ENCODE data around the gene PPFIBP1. TPM values are rescaled to one million over a fixed set of nuclear protein-coding genes. Genes with fewer than 3 reads are reported as not detected.

The PPFIBP1 gene
- total and polyA plus RNA-seq, 9 of the 15 experiments (the other 6 are each of a cell fraction or from before 2014, with no cell fraction given): 0.46 to 3.5 (median 1.8) TPM

GRCh38 chr12:27695556-27696292 is 171.7 kb downstream of the PPFIBP1 start:
- no peak overlapping the region for H3K4me3 ChIP-seq

More at GRCh38 chr12:27695556-27696292, 171.7 kb downstream of the PPFIBP1 start:
- Histone ChIP-seq H3K27me3 (ENCODE audit: control insufficient read depth in 2 of 2, insufficient read depth in 2 of 2, low read length in 2 of 2) (peaks cover 11 to 12% of the 10 kb centered on the region in 2 experiments), H3K9me1 (ENCODE audit: control insufficient read depth, insufficient read depth, low read length) (no peaks in the 10 kb centered on the region), H3K9ac (ENCODE audit: insufficient read depth in 1 of 2, low read depth in 2 of 2, low read length in 2 of 2) (no peak overlapping the region), H3K9me3 (replicated peaks; ENCODE audit: control insufficient read depth, insufficient read depth, low read depth, low read length) (no peaks in the 10 kb centered on the region), H2AFZ (ENCODE audit: low read depth, low read length) (no peak overlapping the region), H4K20me1 (replicated peaks; ENCODE audit: control insufficient read depth, insufficient read depth, low read length) (no peaks in the 10 kb centered on the region; the same call in 1 of the 2 replicates), H3K4me2 (ENCODE audit: insufficient read depth, low read length) (no peak overlapping the region), H3K79me2 (ENCODE audit: control insufficient read depth, insufficient read depth, low read length) (no peaks in the 10 kb centered on the region), H3K4me1 (replicated peaks in 1 of 2; ENCODE audit: control insufficient read depth in 2 of 2, insufficient read depth in 2 of 2, low read length in 2 of 2) (no peaks in the 10 kb centered on the region), H3K36me3 (ENCODE audit: control insufficient read depth, insufficient read depth, low read length) (no peaks in the 10 kb centered on the region), H3K27ac (ENCODE audit: extremely low read depth, low read depth, low read length) (no peak overlapping the region)
- CTCF ChIA-PET (ENCODE audit: low intra/inter-chr PET ratio): no interaction called here
- no TSS peak for BruUV-seq (replicated peaks)
- POLR2A ChIA-PET: interaction anchor here (0.7 kb wide), 1 partner anchor 18 kb away, joined by 3 read pairs; no protein-coding TSS in a partner anchor
- WGBS (ENCODE audit: insufficient coverage, low coverage, missing lambda C conversion rate): 15% methylated on average over 6 of the region's 6 CpGs
- ATAC-seq (no peak), DNase-seq (ENCODE audit: extremely low read depth in 1 of 4, low spot score in 3 of 4) (no peak), FAIRE-seq (no peak)
- in situ Hi-C loops (cut with MboI): no loop called here
- TF ChIP-seq CHAMP1 (IDR thresholded peaks at IDR 0.05): no peak
- TF ChIP-seq CBX8 (IDR thresholded peaks at IDR 0.05; ENCODE audit: borderline replicate concordance, extremely low read depth, low read depth, low read length, poor library complexity, severe bottlenecking): peak; percentile 64
- intact Hi-C loops (cut with micrococcal nuclease): no loop called here

All from K562 (cell line).